Endodermal cell (in vitro differentiated cells): ENCODE data around the gene MYBBP1A. TPM values are rescaled to one million over a fixed set of nuclear protein-coding genes. Genes with fewer than 3 reads are reported as not detected.

Source experiments
- DNase-seq: peaks from one replicate; pipeline ENCODE4 v3.0.0-alpha.2; 2017
- H3K27ac ChIP-seq: 2 replicates; pipeline ENCODE4 v1.5.1; 2013; ENCODE audit warnings: mild to moderate bottlenecking, low read depth, low read length, moderate library complexity
- H3K27me3 ChIP-seq: 2 replicates; pipeline ENCODE4 v1.6.1; 2013; ENCODE audit warnings: mild to moderate bottlenecking, low read length, moderate library complexity; ENCODE audit not compliant: insufficient read depth, control insufficient read depth, poor library complexity, severe bottlenecking
- H3K36me3 ChIP-seq: 2 replicates; pipeline ENCODE4 v1.7.0; 2013; ENCODE audit warnings: mild to moderate bottlenecking, low read length, moderate library complexity; ENCODE audit not compliant: control insufficient read depth, insufficient read depth
- H3K4me1 ChIP-seq: one replicate; pipeline ENCODE4 v1.7.0; 2013; ENCODE audit warnings: low read length; ENCODE audit not compliant: control insufficient read depth, insufficient read depth
- H3K4me3 ChIP-seq: 2 replicates; pipeline ENCODE4 v1.5.1; 2013; ENCODE audit warnings: mild to moderate bottlenecking, low read length, moderate library complexity
- H3K9ac ChIP-seq: 2 replicates; pipeline ENCODE4 v1.6.1; 2013; ENCODE audit warnings: mild to moderate bottlenecking, low read length, moderate library complexity; ENCODE audit not compliant: poor library complexity, severe bottlenecking; ENCODE audit errors: extremely low read depth
- H3K9me3 ChIP-seq: 2 replicates; pipeline ENCODE4 v1.6.1; 2013; ENCODE audit warnings: mild to moderate bottlenecking, low read length, moderate library complexity; ENCODE audit not compliant: control insufficient read depth
- H3K27ac Mint-ChIP-seq: 2 replicates; pipeline ENCODE4 v1.8.0; 2020; ENCODE audit warnings: mixed read lengths
- H3K27me3 Mint-ChIP-seq: 2 replicates; pipeline ENCODE4 v1.8.0; 2021; ENCODE audit warnings: mild to moderate bottlenecking, mixed read lengths; ENCODE audit not compliant: insufficient read depth
- H3K36me3 Mint-ChIP-seq: 2 replicates; pipeline ENCODE4 v1.8.0; 2020; ENCODE audit warnings: low read depth, mixed read lengths
- H3K4me1 Mint-ChIP-seq: 2 replicates; pipeline ENCODE4 v1.8.0; 2020; ENCODE audit warnings: mixed read lengths
- H3K4me3 Mint-ChIP-seq: 2 replicates; pipeline ENCODE4 v1.8.0; 2020; ENCODE audit warnings: mild to moderate bottlenecking, moderate library complexity, mixed read lengths
- H3K9me3 Mint-ChIP-seq: 2 replicates; pipeline ENCODE4 v1.8.0; 2020; ENCODE audit warnings: mild to moderate bottlenecking, mixed read lengths
- CTCF ChIP-seq: fragments of 200-600 bp; sonication (generic); conservative IDR thresholded peaks from 2 replicates; pipeline ENCODE4 v1.5.0; 2021; ENCODE audit warnings: antibody characterized with exemption, mild to moderate bottlenecking
- WGBS, 2 experiments: methylation state at CpG; one replicate each; pipeline versions ENCODE4 v1.1.5 to v1.1.7; 2013; ENCODE audit warnings: missing lambda C conversion rate in 2 of 2, mixed read lengths in 1 of 2; ENCODE audit not compliant: insufficient coverage in 1 of 2, insufficient read length in 1 of 2; 5-methylcytosine and 5-hydroxymethylcytosine counted together
- total RNA-seq, 2 donors: library from RNA; stranded (reverse); fragmentation: NEBNext Ultra II Directional in 1 of 2; extraction: Animal tissue kit (Norgen Biotek cat#: 25700) in 1 of 2; gene quantifications; 2 replicates in 1 of 2; 3 replicates in 1 of 2; pipeline ENCODE4 v1.2.1, GENCODE V29; 2021

The MYBBP1A gene
- total RNA-seq, 2 donors from 2014 or later = 55.6 to 70.9 TPM

GRCh38 chr17:4533523-4534504, 21.4 kb downstream of the MYBBP1A start:
- Mint-ChIP-seq H3K27ac (no peak overlapping the region), H3K4me3 (no peak overlapping the region), H3K4me1 (peaks cover 5% of the 10 kb centered on the region)

GRCh38 chr17:4532860-4533522, 22.2 kb downstream of the MYBBP1A start:
- Histone ChIP-seq H3K36me3 (peaks cover 3% of the 10 kb centered on the region), H3K4me1 (no peaks in the 10 kb centered on the region), H3K9ac (no peak overlapping the region), H3K4me3 (no peak overlapping the region), H3K27ac (no peak overlapping the region), H3K27me3 (no peaks in the 10 kb centered on the region), H3K9me3 (no peaks in the 10 kb centered on the region)
- WGBS, 2 experiments = 91 to 93% methylated on average over 27 to 33 of the region's 33 CpGs
- Mint-ChIP-seq H3K27ac (no peak overlapping the region), H3K4me1 (peaks cover 5% of the 10 kb centered on the region), H3K9me3 (no peaks in the 10 kb centered on the region), H3K36me3 (no peaks in the 10 kb centered on the region), H3K27me3 (peaks cover 53% of the 10 kb centered on the region), H3K4me3 (no peak overlapping the region)
- no peak for DNase-seq
- no peak for TF ChIP-seq CTCF

More at GRCh38 chr17:4533523-4534504, 21.4 kb downstream of the MYBBP1A start:
- TF ChIP-seq CTCF = peak; percentile 33
- peak; percentile 77 for DNase-seq
- H3K9ac ChIP-seq = no peak overlapping the region
- H3K36me3 ChIP-seq = peaks cover 8% of the 10 kb centered on the region
- WGBS, 2 experiments = 85 to 87% methylated on average over 8 to 23 of the region's 23 CpGs
- H3K27ac ChIP-seq = no peak overlapping the region
- H3K4me1 ChIP-seq = no peaks in the 10 kb centered on the region
- no peaks in the 10 kb centered on the region for H3K9me3 Mint-ChIP-seq
- H3K36me3 Mint-ChIP-seq = no peaks in the 10 kb centered on the region
- H3K27me3 Mint-ChIP-seq = peaks cover 45% of the 10 kb centered on the region
- H3K9me3 ChIP-seq = no peaks in the 10 kb centered on the region
- H3K4me3 ChIP-seq = no peak overlapping the region
- H3K27me3 ChIP-seq = no peaks in the 10 kb centered on the region

GRCh38 chr17:4531988-4532736, 23.0 kb downstream of the MYBBP1A start:
- Histone ChIP-seq H3K4me1 (no peaks in the 10 kb centered on the region), H3K9me3 (no peaks in the 10 kb centered on the region), H3K36me3 (no peaks in the 10 kb centered on the region), H3K27me3 (no peaks in the 10 kb centered on the region), H3K4me3 (no peak overlapping the region), H3K9ac (no peak overlapping the region), H3K27ac (no peak overlapping the region)
- Mint-ChIP-seq H3K36me3 (no peaks in the 10 kb centered on the region), H3K27ac (no peak overlapping the region), H3K4me1 (peaks cover 12% of the 10 kb centered on the region), H3K4me3 (no peak overlapping the region), H3K27me3 (peaks cover 59% of the 10 kb centered on the region), H3K9me3 (no peaks in the 10 kb centered on the region)
- TF ChIP-seq CTCF = no peak
- peak; percentile 55 for DNase-seq
- 91 to 92% methylated on average over 12 to 17 of the region's 17 CpGs for WGBS, 2 experiments
